HG03558 (cell line): ENCODE results near the gene TMEM223.
"Not testable (repeated sequence)": the region's sequence is repeated elsewhere in the genome, so short reads cannot be mapped to it uniquely, and the experiment has no call there.

ENCODE experiments used
- ATAC-seq: cut with Tn5 transposase; IDR thresholded peaks from one replicate; pipeline ENCODE4 v1.9.1; 2021; ENCODE audit warnings: moderate number of reproducible peaks; ENCODE audit not compliant: unreplicated experiment; ENCODE audit errors: extremely low read depth

TMEM223 gene

GRCh38 chr11:62804310-62805075, 12.7 kb upstream of the TMEM223 start:
- ATAC-seq: no peak

- no peak for ATAC-seq
Observed at GRCh38 chr11:62801071-62801470, 9.3 kb upstream of the TMEM223 start.

- ATAC-seq: no peak
Observed at GRCh38 chr11:62799486-62799885, 7.7 kb upstream of the TMEM223 start.

- ATAC-seq: no peak
Observed at GRCh38 chr11:62796281-62796680, 4.5 kb upstream of the TMEM223 start.

- no peak for ATAC-seq
Observed at GRCh38 chr11:62794201-62794775, 2.5 kb upstream of the TMEM223 start.

- ATAC-seq: no peak
Observed at GRCh38 chr11:62792202-62792575, 383 bp upstream of the TMEM223 start.

- ATAC-seq: no peak
Observed at GRCh38 chr11:62789576-62789975, 2.2 kb downstream of the TMEM223 start.

- ATAC-seq: no peak
Observed at GRCh38 chr11:62788991-62789390, 2.8 kb downstream of the TMEM223 start.

- peak; percentile 32 for ATAC-seq
Observed at GRCh38 chr11:62787005-62787759, 4.6 kb downstream of the TMEM223 start, which contains the start of gene TMEM179B. Gene TMEM179B (plus strand): TSS chr11:62787402. CDS start chr11:62787432, 30 bp downstream.

GRCh38 chr11:62786318-62787004, 5.3 kb downstream of the TMEM223 start:
- no peak for ATAC-seq

- ATAC-seq: no peak
Observed at GRCh38 chr11:62782753-62783152, 9.1 kb downstream of the TMEM223 start.

GRCh38 chr11:62778441-62778840, 13.4 kb downstream of the TMEM223 start:
- no peak for ATAC-seq

- ATAC-seq: no peak
Observed at GRCh38 chr11:62777389-62777788, 14.4 kb downstream of the TMEM223 start.

- ATAC-seq: no peak
Observed at GRCh38 chr11:62775646-62776045, 16.2 kb downstream of the TMEM223 start.

GRCh38 chr11:62774407-62774806, 17.4 kb downstream of the TMEM223 start:
- ATAC-seq: no peak

GRCh38 chr11:62771144-62772021, 20.4 kb downstream of the TMEM223 start, which contains the start of gene TAF6L:
Gene TAF6L (plus strand): TSS chr11:62771396. CDS start chr11:62775784, 4,388 bp downstream.
- peak; percentile 37 for ATAC-seq

- no peak for ATAC-seq
Observed at GRCh38 chr11:62770778-62771143, 21.0 kb downstream of the TMEM223 start.

- not testable (repeated sequence) for ATAC-seq
Observed at GRCh38 chr11:62760867-62761227, 31.0 kb downstream of the TMEM223 start.

GRCh38 chr11:62757846-62758788, 33.7 kb downstream of the TMEM223 start:
- no peak for ATAC-seq
